KOPT-K1 (cell line): ENCODE results near the gene CWC27.

Source experiments
- H3K27ac ChIP-seq: fragments of 200-600 bp; sonication (generic); 2 replicates; pipeline ENCODE4 v1.5.1; 2016; ENCODE audit warnings: antibody characterized with exemption, mild to moderate bottlenecking, low read depth, low read length; ENCODE audit not compliant: poor library complexity, severe bottlenecking
- H3K36me3 ChIP-seq: fragments of 200-600 bp; sonication (generic); 2 replicates; pipeline ENCODE4 v1.5.1; 2017; ENCODE audit warnings: antibody characterized with exemption, mild to moderate bottlenecking, low read length, moderate library complexity; ENCODE audit not compliant: insufficient read depth
- H3K9me3 ChIP-seq: fragments of 200-600 bp; sonication (generic); 2 replicates; pipeline ENCODE4 v1.5.1; 2017; ENCODE audit warnings: antibody characterized with exemption, low read length, mild to moderate bottlenecking; ENCODE audit not compliant: insufficient read depth, poor library complexity, severe bottlenecking

Gene CWC27

DNA sequence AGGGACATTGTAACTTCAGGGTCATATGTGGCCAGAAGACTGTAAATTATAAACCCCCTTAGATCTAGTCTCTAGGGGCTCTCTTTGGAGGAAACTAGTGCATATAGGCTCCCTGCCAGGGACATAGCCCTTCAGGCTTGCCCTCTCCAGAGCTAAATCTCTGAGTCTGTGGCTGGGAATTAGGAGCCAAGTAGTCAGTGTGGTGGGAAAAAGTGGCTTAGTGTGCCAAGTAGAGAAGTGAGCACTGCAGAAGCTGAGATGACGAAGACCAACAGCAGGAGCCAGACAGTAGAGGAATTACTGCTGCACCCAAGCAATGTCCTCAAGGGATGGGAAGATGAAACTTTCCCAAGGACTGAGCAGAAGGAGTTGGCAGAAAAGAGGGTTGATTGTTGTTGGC, 71.2 kb downstream of the CWC27 start:
- Histone ChIP-seq H3K27ac (no peak overlapping the region), H3K9me3 (peaks cover 12% of the 10 kb centered on the region), H3K36me3 (peaks cover 4% of the 10 kb centered on the region)

DNA sequence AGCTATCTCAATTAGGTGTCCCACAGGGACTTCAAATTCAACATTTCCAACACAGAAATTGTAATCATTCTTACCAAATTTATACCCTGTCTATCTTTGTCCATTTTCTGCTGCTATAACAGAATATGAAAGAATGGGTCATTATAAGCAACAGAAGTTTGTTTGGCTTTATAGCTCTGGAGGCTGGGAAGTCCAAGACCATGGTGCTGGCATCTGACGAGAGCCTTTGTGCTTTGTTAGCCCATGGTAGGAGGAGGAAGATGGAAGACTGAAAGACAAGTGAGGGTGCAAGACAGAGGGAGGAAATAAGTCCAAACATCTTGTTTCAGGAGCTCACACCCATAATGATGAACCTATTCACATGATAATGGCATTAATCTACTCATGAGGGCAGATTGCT, 72.2 kb downstream of the CWC27 start:
- peaks cover 22% of the 10 kb centered on the region for H3K9me3 ChIP-seq
- H3K36me3 ChIP-seq: peaks cover 14% of the 10 kb centered on the region
- H3K27ac ChIP-seq: no peak overlapping the region

DNA sequence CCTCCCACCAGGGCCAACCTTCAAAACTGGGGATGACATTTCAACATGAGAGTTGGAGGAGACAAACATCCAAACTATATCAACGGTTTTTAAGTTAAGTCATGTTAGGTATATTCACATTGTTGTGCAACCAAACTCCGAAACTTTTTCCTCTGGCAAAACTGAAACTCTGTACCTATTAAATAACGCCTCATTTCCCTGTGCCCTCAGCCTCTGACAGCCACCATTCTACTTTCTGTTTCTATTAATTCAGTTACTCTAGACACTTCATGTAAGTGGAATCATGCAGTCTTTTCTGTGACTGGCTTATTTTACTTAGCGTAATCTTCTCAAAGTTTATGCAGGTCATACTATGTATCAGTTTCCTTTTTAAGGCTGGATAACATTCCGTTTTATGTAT, 85.0 kb downstream of the CWC27 start:
- Histone ChIP-seq H3K9me3 (no peaks in the 10 kb centered on the region), H3K27ac (no peak overlapping the region), H3K36me3 (no peaks in the 10 kb centered on the region)

DNA sequence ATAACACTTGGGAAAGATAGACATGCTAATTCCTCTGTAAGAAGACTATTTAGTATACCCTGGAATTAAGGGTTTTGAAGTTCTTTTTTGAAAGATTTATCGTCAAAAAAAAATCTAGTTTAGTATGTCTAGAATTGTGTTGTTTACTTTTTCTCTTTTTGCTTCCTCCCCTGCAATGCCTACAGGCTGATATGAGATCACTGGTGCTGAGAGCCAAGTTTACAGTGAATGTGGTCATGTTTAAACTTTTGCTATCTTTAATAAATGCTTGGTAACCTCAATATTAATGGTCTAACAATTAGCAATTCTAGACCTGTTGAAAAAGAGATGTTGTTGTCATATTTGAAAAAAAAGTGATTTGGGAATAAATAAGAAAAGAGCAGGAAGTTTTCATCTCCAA, 86.1 kb downstream of the CWC27 start:
- Histone ChIP-seq H3K36me3 (no peaks in the 10 kb centered on the region), H3K27ac (no peak overlapping the region), H3K9me3 (no peaks in the 10 kb centered on the region)

DNA sequence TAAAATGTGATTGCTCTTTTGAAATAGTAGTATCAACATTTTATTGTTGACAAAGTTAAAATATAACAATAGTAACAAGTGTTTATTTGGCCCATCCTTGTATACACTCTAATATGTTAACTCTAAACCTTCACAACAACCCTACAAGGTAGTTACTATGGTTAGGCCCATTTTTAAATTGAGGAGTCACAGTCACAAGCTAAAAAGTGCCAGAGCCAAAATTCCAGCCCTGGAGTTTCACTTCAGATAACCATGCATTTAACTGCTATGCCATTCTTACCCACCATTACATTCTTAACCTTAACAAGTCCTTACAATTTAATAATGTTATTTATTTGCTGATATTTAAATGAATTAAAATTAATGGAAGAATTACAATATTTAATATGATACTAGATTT, 91.2 kb downstream of the CWC27 start:
- H3K36me3 ChIP-seq: no peaks in the 10 kb centered on the region
- H3K27ac ChIP-seq: no peak overlapping the region

DNA sequence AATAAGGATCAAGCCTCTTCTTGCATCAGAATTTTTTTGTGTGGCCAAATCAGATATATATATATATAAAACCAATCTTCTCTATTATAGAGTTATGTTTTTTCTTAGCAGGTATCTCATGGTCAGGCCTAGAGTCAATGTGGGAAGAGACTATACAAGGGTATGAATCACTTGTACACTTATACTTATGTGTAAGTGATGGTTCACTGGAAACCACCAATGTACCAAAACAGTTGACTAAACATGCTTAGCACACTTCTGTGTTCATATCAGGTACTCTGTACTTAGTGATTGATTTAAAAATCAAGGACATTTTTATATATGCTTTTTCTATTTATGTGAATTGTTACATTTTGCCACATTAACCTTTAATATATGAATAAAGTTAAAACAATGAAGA, 92.6 kb downstream of the CWC27 start:
- H3K27ac ChIP-seq: no peak overlapping the region
- H3K9me3 ChIP-seq: no peaks in the 10 kb centered on the region
- no peaks in the 10 kb centered on the region for H3K36me3 ChIP-seq

More for the DNA sequence above, 91.2 kb downstream of the CWC27 start:
- H3K9me3 ChIP-seq: no peaks in the 10 kb centered on the region

DNA sequence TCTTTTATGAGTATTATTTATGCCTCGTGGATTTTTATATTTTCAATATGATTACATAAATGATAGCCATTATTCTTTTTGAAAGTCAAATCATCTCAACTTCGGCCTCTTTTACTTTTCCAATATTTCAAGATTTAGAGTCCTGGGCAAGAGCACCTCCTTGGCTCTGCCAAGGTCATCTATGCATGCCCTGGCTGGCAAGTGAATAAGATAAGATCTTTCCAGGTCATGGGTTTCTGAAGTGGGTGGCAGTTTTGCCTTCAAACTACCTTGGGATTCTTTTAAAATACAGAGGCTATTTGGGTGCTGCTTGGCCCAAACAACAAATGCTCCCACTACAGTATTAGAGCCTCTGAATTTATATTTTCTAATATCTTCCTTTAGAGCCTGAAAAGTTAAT, 95.4 kb downstream of the CWC27 start:
- H3K36me3 ChIP-seq: no peaks in the 10 kb centered on the region
- H3K9me3 ChIP-seq: no peaks in the 10 kb centered on the region
- H3K27ac ChIP-seq: no peak overlapping the region

DNA sequence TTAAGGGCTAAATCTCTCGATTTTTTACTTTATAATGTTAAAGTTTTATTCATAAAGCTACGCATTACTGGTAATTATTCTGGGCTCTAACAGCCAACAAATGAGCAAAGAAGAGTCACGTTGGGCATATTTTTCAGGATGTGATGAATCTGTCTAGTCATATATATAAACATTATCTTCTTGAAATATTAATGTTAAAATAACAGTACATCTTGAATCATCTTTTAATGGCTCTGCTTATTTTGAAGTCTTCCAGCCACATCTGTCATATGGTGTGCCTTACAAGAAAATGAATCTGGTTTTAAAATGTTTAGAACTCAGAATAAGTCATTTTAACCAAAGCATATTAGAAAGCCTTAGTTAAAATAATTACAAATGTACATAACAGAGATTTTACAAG, 96.9 kb downstream of the CWC27 start:
- Histone ChIP-seq H3K9me3 (no peaks in the 10 kb centered on the region), H3K36me3 (no peaks in the 10 kb centered on the region), H3K27ac (no peak overlapping the region)

DNA sequence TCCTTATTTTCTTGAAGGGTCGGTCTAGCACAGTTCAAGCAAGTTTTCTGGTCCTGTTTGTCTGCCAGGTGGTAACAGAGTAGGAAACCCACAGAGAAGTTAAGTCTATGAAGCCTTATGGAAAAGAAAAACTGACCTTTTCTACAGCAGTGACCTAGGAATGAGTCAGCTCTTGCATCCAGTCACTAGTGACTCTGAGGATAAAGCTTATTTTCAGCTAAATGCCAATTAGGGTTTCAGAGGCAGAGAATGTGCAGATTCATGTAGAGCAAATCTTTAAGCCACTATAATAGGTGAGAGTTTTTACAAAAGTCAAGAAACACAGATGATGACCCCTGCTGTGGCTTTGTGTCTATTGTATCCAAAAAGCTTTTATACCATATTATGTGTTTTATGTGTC, 100.7 kb downstream of the CWC27 start:
- Histone ChIP-seq H3K36me3 (no peaks in the 10 kb centered on the region), H3K27ac (no peak overlapping the region), H3K9me3 (no peaks in the 10 kb centered on the region)

DNA sequence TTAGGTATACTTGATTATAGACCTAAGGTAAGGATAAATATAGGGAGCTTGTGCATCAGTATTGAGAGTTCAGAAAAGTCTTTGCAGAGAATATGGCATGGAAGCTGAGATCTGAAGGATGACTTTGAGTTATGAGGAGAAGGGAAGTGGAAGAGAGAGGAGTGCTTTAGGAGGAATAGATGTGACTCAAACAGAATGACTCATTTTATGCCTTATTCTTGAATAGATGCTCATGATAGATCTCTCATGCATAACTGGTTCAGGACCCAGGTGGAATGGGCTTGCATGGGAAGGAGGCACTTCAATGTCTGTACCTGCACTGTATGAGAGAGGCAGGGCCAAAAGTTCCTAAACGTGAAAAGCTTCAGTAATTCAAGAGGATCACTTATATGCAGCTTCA, 103.3 kb downstream of the CWC27 start:
- H3K27ac ChIP-seq: no peak overlapping the region
- no peaks in the 10 kb centered on the region for H3K9me3 ChIP-seq
- no peaks in the 10 kb centered on the region for H3K36me3 ChIP-seq

DNA sequence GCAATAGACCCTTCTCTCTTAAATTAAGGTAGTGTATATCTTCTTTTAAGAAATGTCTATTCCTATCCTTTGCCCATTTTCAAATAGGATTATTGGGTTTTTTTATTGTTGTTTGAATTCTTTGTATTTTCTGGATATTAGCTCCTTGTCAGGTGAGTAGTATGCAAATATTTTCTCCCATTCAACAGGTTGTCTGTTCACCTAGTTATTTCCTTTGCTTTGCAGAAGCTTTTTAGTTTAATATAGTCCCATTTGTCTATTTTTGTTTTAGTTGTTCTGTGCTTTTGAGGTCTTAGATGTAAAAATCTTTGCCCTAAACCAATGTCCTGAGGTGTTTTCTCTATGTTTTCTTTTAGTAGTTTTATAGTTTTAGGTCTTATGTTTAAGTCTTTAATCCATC, 104.7 kb downstream of the CWC27 start:
- H3K36me3 ChIP-seq: no peaks in the 10 kb centered on the region
- no peak overlapping the region for H3K27ac ChIP-seq
- H3K9me3 ChIP-seq: no peaks in the 10 kb centered on the region

DNA sequence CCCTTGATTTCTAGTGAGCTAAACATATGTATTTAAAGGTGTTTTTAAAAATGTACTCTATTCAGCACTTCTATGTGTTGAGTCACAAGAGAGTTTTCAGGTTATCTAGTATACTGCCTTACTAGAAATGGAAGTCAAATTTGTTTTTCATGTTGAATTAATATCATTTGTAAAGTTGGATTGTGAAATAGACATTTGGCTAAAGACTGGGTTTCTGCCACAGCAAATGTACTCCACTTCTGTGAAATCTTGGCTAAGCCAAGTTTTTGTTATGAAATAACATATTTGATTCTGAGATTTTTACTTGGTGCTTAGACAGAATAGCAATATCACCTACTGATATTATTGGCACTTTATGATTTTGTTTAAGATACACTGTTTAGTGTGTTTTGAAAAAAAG, 106.0 kb downstream of the CWC27 start:
- no peak overlapping the region for H3K27ac ChIP-seq
- no peaks in the 10 kb centered on the region for H3K36me3 ChIP-seq
- no peaks in the 10 kb centered on the region for H3K9me3 ChIP-seq

DNA sequence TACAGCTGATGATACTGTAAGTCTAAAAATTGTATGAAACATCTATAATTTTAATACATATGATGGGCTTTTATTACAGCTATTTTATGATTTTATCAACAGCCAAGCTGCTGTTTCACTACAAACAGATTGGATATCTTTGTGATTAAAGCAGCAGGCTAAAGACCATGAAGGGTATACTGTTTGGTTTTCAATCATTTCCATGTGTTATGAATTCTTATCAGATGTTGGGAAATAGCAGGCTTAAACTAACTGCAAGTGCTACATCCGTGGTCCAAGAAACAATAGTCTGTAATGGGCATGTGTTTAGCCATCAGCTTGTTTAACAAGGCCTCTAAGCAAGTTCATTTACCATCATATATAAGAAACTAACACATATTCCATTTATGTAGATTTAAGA, 107.5 kb downstream of the CWC27 start:
- Histone ChIP-seq H3K27ac (no peak overlapping the region), H3K36me3 (no peaks in the 10 kb centered on the region), H3K9me3 (no peaks in the 10 kb centered on the region)

DNA sequence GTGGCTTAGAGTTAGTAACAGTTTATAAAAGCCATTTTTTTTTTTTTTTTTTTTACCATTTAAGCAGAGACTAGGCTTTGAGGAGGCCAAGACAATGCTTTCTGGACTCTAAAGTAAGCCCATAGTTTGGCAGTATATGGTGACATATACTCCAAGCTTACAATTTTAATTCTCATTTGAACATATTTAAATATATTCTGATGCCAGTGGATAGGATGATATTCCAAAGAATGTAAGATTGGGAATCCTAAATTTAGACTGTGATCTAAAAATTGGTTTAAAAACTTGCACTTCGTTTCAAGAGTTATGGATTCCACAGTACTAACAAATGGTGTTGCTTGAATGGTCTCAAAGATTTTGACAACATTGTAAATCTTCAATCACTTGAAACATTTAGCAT, 112.1 kb downstream of the CWC27 start:
- Histone ChIP-seq H3K9me3 (no peaks in the 10 kb centered on the region), H3K36me3 (no peaks in the 10 kb centered on the region)

DNA sequence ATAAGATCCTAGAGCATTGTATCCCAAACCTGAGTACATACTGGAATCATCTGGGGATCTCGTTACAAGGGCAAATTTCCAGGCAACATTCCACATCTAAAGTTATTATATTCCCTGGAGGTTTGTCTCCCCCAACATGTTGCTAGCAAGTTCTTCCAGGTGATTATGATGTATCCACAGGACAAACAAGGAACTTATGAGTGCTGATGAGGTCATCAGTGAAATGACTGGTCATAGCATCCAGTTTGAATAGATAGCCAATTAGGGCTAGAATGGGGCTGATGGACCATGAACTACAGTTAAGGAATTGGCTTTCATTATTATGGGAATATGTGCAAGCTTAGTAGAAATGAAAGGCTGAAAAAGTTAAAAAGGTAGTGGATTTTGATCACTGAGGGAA, 115.2 kb downstream of the CWC27 start:
- no peak overlapping the region for H3K27ac ChIP-seq
- H3K36me3 ChIP-seq: no peaks in the 10 kb centered on the region
- no peaks in the 10 kb centered on the region for H3K9me3 ChIP-seq

More for the DNA sequence above, 112.1 kb downstream of the CWC27 start:
- no peak overlapping the region for H3K27ac ChIP-seq

DNA sequence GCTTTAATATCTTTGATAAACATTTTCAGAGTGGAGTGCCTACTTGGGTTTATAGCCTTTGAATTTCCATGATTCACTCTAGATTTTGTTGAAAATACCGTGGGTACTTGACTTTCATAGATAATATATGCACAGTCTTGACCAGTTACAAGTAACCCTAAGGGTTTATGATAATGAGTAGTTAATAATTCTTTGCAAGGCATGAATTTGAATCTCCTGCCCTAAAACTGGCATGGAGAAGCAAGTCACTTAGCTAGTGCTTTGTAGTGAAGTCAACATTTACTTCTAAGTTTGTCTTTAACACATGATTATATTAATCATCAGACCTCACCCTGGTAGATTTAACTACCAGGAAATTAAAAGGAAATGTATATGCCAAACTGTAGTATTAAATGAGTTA, 115.8 kb downstream of the CWC27 start:
- Histone ChIP-seq H3K9me3 (no peaks in the 10 kb centered on the region), H3K36me3 (no peaks in the 10 kb centered on the region), H3K27ac (no peak overlapping the region)

DNA sequence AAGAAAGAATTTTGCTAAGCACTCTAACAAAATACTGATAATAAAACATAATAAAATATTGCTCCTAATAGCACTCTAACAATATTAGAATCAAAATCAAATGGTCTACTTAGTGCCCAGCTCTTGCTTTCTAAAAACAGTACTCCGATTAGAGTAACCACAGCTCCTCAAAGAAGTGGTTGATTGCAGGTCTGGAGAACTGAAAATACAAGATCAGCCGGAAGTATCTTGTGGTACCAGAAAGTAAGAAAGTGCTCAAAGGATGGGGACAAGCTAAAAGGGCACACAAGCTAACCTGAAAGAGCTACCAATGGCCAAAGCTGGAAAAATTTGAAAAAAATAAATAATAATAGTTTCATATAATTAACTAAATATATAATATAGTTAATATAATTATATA, 119.2 kb downstream of the CWC27 start:
- H3K27ac ChIP-seq: no peak overlapping the region
- H3K9me3 ChIP-seq: no peaks in the 10 kb centered on the region
- no peaks in the 10 kb centered on the region for H3K36me3 ChIP-seq
